Tibial artery (tissue), 4 donors: Measurements from ENCODE around the gene GALNT11.

Experiments used
- DNase-seq, 2 donors: peaks; one replicate each; pipeline ENCODE4 v3.0.0-alpha.2; 2019
- H3K27ac ChIP-seq, 2 donors: fragments of 200-600 bp; sonication (generic) in 1 of 2; 1 replicate in 1 of 2; 2 replicates in 1 of 2; pipeline ENCODE4 v1.5.1; 2018 to 2019; ENCODE audit warnings: mild to moderate bottlenecking in 1 of 2
- H3K27me3 ChIP-seq, 2 donors: fragments of 200-600 bp; sonication (generic) in 1 of 2; one replicate each; pipeline versions ENCODE4 v1.5.1 to v1.6.0; 2016 to 2019
- H3K36me3 ChIP-seq, 3 donors: fragments of 200-600 bp; sonication (generic) in 2 of 3; one replicate each; pipeline ENCODE4 v1.5.1; 2016 to 2019; ENCODE audit warnings: mild to moderate bottlenecking in 2 of 3
- H3K4me1 ChIP-seq, 4 donors: fragments of 200-600 bp; sonication (generic) in 2 of 4; 1 replicate in 3 of 4; 2 replicates in 1 of 4; pipeline ENCODE4 v1.5.1; 2016 to 2019
- H3K4me3 ChIP-seq, 2 donors: fragments of 200-600 bp; sonication (generic) in 1 of 2; 1 replicate in 1 of 2; 2 replicates in 1 of 2; pipeline ENCODE4 v1.5.1; 2018 to 2019; ENCODE audit warnings: mild to moderate bottlenecking in 2 of 2
- H3K9me3 ChIP-seq, 3 donors: fragments of 200-600 bp; sonication (generic) in 1 of 3; one replicate each; pipeline ENCODE4 v1.5.1; 2016 to 2019
- CTCF ChIP-seq, 2 experiments: fragments of 200-600 bp in 1 of 2; fragments of 450-650 bp in 1 of 2; IDR thresholded peaks; one replicate each; pipeline ENCODE4 v1.5.1; 2017 to 2019; ENCODE audit warnings: antibody characterized with exemption in 2 of 2, mild to moderate bottlenecking in 1 of 2, moderate library complexity in 1 of 2
- intact Hi-C: fragments of 100-400 bp; cut with DNase I; formaldehyde crosslinking; loops from one replicate; pipeline ENCODE4 v1.15.0; 2023; ENCODE audit warnings: low total_unique reads

The GALNT11 gene

GRCh38 chr7:151987748-151988529, 37.5 kb upstream of the GALNT11 start:
- no peak for DNase-seq
- Histone ChIP-seq H3K4me3 (no peak overlapping the region), H3K4me1 (no peaks in the 10 kb centered on the region), H3K27ac (no peak overlapping the region), H3K27me3 (peaks cover 0 to 10% of the 10 kb centered on the region in 2 donors), H3K36me3 (no peaks in the 10 kb centered on the region), H3K9me3 (no peaks in the 10 kb centered on the region)
- intact Hi-C loops: no loop called here
- no peak for TF ChIP-seq CTCF (IDR thresholded peaks at IDR 0.05)

GRCh38 chr7:151992375-151992774, 33.1 kb upstream of the GALNT11 start:
- peak; percentile 70 to 73 for DNase-seq
- Histone ChIP-seq H3K4me1 (no peaks in the 10 kb centered on the region), H3K27me3 (peaks cover 0 to 19% of the 10 kb centered on the region in 2 donors), H3K9me3 (no peaks in the 10 kb centered on the region), H3K27ac (no peak overlapping the region), H3K4me3 (no peak overlapping the region), H3K36me3 (no peaks in the 10 kb centered on the region)
- no peak for TF ChIP-seq CTCF (IDR thresholded peaks at IDR 0.05)
- intact Hi-C loops: no loop called here

- H3K9me3 ChIP-seq: no peaks in the 10 kb centered on the region
- no peaks in the 10 kb centered on the region for H3K36me3 ChIP-seq
- intact Hi-C loops: no loop called here
- no peak for TF ChIP-seq CTCF (IDR thresholded peaks at IDR 0.05)
- H3K4me1 ChIP-seq: no peaks in the 10 kb centered on the region
- H3K27ac ChIP-seq: no peak overlapping the region
- DNase-seq: no peak
- H3K4me3 ChIP-seq: no peak overlapping the region
- H3K27me3 ChIP-seq: peaks cover 0 to 16% of the 10 kb centered on the region in 2 donors
Measured at GRCh38 chr7:151993977-151994676, 31.3 kb upstream of the GALNT11 start.

GRCh38 chr7:151999424-152000090, 25.9 kb upstream of the GALNT11 start:
- intact Hi-C loops: no loop called here
- H3K4me1 ChIP-seq: no peaks in the 10 kb centered on the region
- H3K4me3 ChIP-seq: no peak overlapping the region
- no peaks in the 10 kb centered on the region for H3K36me3 ChIP-seq
- H3K9me3 ChIP-seq: no peaks in the 10 kb centered on the region
- TF ChIP-seq CTCF (IDR thresholded peaks at IDR 0.05): no peak
- no peak overlapping the region for H3K27ac ChIP-seq
- H3K27me3 ChIP-seq: peaks cover 0 to 10% of the 10 kb centered on the region in 2 donors
- no peak for DNase-seq

- Histone ChIP-seq H3K27ac (no peak overlapping the region), H3K4me1 (no peaks in the 10 kb centered on the region), H3K27me3 (peaks cover 0 to 10% of the 10 kb centered on the region in 2 donors), H3K4me3 (no peak overlapping the region), H3K36me3 (no peaks in the 10 kb centered on the region), H3K9me3 (no peaks in the 10 kb centered on the region)
- DNase-seq: no peak
- TF ChIP-seq CTCF (IDR thresholded peaks at IDR 0.05): no peak
- intact Hi-C loops: no loop called here
Measured at GRCh38 chr7:152000191-152000590, 25.3 kb upstream of the GALNT11 start.
